HG03520 (cell line): ENCODE measurements around the gene CCDC12.

ENCODE experiments used
- ATAC-seq: cut with Tn5 transposase; IDR thresholded peaks from one replicate; pipeline ENCODE4 v1.9.1; 2021; ENCODE audit warnings: mild to moderate bottlenecking, moderate library complexity; ENCODE audit not compliant: unreplicated experiment

CCDC12 gene

DNA sequence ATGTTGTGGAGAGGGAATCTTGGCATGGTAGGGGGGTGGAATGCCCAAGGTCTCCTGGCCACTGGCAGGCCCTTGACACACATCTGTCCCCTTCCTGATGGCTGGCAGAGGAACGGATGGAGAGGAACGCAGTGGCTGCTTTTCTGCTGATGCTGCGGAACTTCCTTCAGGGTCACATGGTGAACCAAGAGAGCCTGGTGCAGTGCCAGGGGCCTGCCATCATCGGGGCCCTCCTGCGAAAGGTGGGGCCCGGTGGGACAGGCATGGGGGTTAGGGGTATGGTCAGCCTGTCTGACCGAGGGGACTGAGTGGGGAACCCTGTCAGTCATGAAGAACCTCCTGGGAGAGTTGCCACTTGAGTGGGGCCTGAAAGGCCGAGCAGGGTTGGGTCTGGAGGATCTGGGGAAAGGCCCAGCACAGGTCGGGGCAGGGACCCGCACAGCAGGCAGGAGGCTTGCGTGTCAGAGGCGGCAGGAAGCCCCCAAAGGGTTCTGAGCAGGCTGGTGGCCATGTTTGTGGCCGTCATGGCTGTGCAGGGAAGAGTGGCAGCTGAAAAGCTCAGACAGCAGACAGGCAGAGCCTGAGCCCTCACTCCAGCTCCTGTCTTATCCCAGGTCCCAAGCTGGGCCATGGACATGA is 21.0 kb upstream of the CCDC12 start:
- ATAC-seq: no peak

DNA sequence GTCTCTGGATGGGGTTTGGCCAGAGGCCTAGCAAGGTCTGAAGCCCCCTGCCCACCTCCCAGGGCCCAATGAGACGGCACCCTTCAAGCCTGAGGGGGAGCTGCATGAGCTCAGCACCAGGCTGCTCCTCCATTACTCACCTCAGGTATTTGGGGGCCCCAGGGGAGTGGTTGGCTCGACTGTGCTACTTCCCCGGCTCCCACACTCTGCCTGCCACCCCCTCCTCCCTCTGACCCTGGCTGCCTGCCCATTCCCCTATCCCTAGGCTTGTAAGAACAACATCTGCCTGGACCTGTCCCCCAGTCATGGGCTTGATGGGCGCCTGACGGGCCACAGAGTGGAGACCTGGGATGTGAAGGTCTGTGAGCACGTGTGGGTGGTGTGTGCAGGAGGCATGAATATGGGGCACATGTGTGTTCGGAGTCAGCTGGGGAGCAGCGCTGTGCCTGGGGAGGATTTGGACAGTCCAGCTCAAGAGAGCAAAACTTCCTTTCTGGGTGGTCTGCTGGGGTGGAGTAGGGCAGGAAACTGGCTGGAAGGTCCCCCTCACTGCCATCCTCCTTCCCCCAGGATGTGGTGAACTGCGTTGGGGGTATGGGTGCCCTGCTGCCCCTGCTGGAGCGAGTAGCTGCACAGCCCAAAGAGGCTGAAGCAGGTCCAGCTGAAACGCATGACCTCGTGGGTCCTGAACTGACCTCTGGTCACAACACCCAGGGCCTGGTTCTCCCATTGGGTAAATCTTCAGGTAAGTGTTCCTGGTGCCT is 20.3 kb upstream of the CCDC12 start:
- no peak for ATAC-seq

GRCh38 chr3:46995901-46996562 is 19.5 kb upstream of the CCDC12 start:
- no peak for ATAC-seq

DNA sequence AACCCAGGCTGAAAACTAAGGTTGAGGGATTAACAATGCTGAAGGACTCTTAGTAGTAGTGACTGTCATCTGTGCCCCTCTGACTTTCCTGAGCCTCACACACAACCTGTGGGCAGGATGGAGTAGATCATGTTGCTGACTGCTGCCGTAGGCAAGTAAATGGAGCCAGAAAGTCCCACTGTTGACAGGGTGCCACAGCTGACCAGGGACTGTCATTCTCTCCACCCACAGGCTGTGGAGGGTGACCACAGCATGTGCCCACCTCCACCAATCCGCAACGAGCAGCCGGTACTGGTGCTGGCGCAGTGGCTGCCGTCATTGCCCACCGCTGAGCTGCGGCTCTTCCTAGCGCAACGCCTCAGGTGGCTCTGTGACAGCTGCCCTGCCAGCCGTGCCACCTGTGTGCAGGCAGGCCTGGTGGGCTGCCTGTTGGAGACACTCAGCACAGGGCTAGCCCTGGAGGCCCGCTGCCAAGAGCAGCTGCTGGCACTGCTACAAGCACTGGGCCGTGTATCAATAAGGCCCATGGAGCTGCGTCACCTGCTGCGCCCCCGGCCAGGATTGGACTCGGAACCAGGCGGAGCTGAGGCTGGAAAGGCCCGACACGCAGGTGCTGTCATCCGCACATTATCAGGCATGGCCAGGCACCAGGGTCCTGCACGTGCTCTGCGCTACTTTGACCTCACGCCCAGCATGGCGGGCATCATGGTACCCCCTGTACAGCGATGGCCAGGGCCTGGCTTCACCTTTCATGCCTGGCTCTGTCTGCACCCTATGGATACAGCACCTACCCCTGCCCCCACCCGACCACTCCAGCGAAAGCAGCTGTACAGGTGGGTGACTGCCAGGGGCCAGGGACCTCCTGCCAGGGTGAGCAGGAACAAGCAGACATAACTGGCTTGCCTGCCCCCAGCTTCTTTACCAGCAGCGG is 18.5 kb upstream of the CCDC12 start:
- ATAC-seq: no peak

- no peak for ATAC-seq
These were observed 17.4 kb upstream of the CCDC12 start for GRCh38 chr3:46993986-46994385.

DNA sequence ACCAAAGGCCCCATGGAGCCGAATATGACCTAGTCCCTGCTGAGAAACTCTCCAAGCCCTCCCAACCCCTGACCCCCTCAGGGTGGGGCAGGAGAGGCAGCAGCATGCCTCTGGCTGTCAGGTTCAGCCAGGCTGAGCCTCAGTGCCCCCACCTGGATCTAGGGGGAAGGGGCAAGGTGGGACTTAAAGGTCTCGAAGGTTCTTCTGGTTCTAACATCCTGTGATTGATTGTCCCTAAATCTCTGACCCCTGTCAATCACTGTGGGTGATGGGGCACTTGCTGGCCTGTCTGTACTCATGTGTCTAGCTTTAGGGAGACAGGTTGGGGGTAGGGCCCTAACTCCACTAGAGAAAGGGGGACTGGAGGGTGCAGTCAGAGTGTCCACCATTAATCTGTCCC is 16.7 kb upstream of the CCDC12 start:
- no peak for ATAC-seq

DNA sequence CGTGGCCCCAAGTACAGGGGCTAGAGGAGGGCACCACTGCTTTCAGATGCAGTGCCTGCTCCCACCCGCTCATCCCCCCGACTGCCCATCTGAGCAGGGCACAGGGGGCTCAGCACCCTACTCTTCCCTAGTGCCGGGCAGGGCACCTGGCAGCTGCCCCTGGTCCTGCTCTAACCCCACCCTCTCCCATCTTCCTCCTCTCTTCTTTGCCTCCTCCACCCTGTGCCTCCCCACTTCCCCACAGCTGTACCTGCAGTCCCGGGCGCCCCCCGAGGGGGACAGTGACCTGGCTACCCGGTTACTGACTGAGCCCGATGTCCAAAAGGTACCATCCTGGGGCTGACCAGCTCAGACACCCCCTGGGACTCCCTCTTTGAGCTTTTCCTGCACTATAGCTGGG is 15.7 kb upstream of the CCDC12 start:
- no peak for ATAC-seq

DNA sequence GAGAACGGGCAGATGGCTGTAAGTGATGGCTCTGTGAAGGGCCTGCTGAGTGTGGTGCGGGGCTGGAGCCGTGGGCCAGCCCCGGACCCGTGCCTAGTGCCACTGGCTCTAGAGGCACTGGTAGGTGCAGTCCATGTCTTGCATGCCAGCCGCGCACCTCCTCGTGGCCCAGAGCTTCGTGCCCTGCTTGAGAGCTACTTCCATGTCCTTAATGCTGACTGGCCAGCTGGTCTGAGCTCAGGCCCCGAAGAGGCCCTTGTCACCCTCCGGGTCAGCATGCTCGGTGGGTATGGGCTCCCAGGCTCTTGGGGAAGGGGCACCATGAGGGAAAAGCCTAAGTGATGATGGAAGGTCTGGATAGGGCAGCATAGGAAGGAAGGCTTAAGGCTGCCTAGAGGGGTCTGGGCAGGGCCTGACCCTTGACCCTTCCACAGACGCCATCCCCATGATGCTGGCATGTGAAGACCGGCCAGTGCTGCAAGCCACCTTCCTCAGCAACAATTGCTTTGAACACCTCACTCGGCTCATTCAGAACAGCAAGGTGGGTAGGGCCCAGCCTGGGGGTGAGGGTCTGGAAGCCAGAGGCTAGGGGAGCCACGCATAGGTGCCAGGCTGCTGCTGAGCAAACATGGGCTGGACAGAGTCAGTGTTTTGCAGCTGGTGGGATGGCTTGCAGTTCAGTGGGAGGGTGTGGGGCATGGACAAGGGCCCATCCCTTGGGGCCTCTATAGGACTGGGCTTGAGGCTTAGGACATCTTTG is 15.0 kb upstream of the CCDC12 start:
- no peak for ATAC-seq

DNA sequence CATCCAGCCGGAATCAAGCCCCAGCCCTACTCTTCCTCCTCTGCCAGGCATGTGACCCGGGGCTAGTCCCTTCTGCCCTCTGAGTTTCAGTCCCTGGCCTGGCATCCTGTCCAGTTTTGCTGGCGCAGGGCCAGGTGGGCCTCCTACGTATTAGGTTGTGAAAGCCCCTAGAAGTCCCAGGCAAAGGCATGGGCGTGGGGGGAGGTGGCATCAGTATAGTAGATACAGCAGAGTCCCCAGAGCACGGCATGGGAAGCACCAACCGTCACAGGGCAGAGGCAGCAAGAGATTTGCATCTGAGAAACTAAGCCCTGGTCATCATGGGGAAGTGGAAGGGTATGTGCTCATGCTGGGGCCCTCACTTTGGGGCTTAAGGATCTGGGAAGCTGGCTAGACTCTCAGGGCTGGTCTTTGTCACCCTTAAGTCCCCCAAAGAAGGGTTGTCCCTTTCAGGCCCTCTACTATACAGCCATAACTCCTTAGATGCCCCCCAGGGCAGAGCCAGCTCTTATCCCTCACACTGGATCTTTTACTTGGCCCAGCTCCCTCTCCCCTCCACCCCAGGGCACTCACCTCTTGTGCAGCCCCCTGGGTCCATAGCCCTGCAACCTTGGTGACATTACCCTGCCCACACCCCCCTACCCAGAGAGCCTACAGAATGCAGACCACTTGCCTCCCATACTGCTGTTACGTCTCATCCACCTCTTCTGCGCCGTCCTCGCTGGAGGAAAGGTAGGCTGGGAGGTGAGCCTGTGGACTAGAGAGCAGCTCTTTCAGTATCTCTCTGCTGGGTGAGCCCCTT is 14.2 kb upstream of the CCDC12 start:
- no peak for ATAC-seq

GRCh38 chr3:46989146-46989810 is 12.7 kb upstream of the CCDC12 start:
- no peak for ATAC-seq

GRCh38 chr3:46988616-46989015 is 12.1 kb upstream of the CCDC12 start:
- ATAC-seq: no peak

- peak; percentile 63 for ATAC-seq
These were observed 11.3 kb upstream of the CCDC12 start for GRCh38 chr3:46987743-46988401.

- no peak for ATAC-seq
These were observed 10.8 kb upstream of the CCDC12 start for GRCh38 chr3:46987319-46987742.

DNA sequence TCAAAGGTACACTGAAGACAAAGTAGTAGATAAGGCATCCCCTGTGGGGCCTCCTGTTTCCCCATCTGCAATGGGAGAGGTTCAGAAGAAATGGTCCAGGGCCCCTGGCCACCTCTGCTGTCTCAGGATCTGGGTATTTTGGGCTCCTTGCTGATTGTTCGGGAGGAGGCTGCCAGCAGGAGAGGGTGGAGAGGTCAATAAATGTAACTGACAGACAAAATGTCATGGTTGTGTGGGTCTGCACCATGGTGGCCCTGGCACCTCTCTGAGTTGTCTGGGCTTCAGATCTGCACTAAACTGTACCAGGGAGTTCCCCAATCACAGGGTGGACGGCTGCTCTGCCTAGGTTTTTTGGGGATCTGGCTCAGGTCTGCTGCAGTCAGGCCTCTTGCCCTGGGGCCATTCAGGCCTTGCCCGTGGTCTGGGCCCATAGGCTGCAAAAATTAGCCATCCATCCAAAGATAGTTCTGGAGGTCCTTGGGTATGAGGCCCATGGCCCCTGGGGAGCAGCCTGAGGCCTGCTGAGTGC is 10.3 kb upstream of the CCDC12 start:
- ATAC-seq: no peak

- no peak for ATAC-seq
These were observed 9.6 kb upstream of the CCDC12 start for GRCh38 chr3:46986055-46986730.

DNA sequence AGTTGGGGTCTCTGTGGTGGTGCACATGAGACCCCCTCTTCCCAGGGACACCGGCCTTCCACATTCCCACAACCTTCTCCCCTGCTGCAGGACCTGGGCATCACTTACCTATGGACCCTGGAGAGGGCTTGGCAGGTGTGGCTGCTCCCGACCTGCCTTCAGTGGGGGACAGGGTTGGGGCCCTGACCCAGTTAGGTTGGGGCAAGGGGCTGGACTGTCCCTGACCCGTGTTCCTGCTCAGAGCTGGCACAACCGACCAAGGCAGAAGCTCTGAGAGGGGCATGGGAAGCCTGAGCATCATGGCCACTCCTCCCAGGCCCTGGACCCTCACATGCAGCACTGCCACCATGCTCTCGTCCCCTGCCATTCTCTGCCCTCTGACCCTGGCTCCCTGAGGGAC is 9.0 kb upstream of the CCDC12 start:
- no peak for ATAC-seq

DNA sequence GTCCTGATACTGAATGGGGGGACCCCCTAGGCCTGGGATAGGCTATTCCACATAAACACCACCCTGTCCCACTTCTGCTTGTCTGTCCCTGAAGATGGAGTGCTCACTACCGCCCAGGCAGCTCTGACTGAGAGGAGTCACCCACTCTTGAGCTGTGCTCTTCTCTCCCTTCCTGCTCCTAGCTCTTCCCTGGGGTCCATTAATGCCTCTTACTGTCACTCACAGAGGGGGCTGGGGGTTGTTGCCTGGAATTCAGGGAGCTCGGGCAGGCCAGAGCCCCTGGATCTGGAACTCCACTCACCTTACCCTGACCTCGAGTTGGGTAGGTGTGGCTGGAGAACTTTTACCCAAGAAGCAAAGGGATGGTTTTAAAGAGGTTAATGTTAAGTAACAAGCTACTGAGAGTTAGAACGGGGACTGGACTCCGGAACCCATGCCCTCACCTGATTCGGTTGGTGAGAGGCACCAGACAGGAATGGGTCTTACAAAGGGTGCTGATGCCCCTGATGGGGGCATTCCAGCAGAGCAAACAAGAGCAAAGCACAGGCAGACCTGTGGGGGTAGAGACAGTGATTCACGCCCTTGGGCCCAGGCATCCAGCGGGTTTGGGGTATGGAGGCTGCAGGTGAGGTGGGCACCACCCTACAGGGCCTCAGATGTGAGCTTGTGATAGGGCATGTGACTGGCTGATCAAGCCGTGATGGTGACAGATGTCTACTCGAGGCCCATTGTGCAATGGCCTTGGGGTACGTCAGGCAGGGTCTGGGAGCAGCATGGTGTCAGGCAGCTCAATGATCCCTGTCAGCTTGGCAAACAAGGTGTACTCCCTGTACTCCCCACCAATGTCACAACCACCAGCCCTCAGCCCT is 8.3 kb upstream of the CCDC12 start:
- no peak for ATAC-seq
